Measurements from ENCODE around the gene KIF16B.

The KIF16B gene

DNA sequence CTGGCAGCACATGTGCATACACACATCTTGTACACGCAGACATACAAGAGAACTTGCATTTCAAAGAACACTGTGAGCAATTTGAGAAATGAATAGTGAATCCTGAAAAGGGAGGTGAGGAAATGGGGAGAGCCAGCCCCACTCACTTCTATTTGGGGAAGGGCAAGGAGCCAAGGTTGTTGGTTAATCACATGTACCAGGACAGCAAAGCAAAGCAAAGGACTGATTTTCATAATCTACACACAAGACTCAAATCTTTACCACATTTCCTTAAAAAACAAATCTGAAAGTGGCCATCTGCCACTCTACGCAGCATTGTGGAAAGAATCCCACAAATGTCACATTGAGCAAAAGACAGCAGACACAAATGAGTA, 35.0 kb upstream of the KIF16B start:
- no peaks in the 10 kb centered on the region for H3K9me3 ChIP-seq (ENCODE audit: insufficient read depth, low read length)
- no peak overlapping the region for H3K27ac ChIP-seq (ENCODE audit: low read length)
- H3K27me3 ChIP-seq (ENCODE audit: low read depth, low read length) = no peaks in the 10 kb centered on the region
- no peaks in the 10 kb centered on the region for H4K20me1 ChIP-seq (ENCODE audit: insufficient read depth, low read length)
- H3K79me2 ChIP-seq (ENCODE audit: low read length) = no peaks in the 10 kb centered on the region
- no peaks in the 10 kb centered on the region for H3K36me3 ChIP-seq (replicated peaks; ENCODE audit: low read depth, low read length)
- no peak overlapping the region for H2AFZ ChIP-seq (ENCODE audit: low read depth, low read length)
- no peak overlapping the region for H3K9ac ChIP-seq (ENCODE audit: low read length)
- H3K4me3 ChIP-seq (ENCODE audit: low read length) = no peak overlapping the region
- TF ChIP-seq, protein P1, sequence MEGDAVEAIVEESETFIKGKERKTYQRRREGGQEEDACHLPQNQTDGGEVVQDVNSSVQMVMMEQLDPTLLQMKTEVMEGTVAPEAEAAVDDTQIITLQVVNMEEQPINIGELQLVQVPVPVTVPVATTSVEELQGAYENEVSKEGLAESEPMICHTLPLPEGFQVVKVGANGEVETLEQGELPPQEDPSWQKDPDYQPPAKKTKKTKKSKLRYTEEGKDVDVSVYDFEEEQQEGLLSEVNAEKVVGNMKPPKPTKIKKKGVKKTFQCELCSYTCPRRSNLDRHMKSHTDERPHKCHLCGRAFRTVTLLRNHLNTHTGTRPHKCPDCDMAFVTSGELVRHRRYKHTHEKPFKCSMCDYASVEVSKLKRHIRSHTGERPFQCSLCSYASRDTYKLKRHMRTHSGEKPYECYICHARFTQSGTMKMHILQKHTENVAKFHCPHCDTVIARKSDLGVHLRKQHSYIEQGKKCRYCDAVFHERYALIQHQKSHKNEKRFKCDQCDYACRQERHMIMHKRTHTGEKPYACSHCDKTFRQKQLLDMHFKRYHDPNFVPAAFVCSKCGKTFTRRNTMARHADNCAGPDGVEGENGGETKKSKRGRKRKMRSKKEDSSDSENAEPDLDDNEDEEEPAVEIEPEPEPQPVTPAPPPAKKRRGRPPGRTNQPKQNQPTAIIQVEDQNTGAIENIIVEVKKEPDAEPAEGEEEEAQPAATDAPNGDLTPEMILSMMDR (IDR thresholded peaks at IDR 0.05; ENCODE audit: low read depth, low read length) = no peak
- no peak for TF ChIP-seq EZH2phosphoT487 (IDR thresholded peaks at IDR 0.05; ENCODE audit: low read depth)
- H3K4me2 ChIP-seq (ENCODE audit: low read length) = no peak overlapping the region
- peaks cover 9% of the 10 kb centered on the region for H3K4me1 ChIP-seq (ENCODE audit: low read length)

DNA sequence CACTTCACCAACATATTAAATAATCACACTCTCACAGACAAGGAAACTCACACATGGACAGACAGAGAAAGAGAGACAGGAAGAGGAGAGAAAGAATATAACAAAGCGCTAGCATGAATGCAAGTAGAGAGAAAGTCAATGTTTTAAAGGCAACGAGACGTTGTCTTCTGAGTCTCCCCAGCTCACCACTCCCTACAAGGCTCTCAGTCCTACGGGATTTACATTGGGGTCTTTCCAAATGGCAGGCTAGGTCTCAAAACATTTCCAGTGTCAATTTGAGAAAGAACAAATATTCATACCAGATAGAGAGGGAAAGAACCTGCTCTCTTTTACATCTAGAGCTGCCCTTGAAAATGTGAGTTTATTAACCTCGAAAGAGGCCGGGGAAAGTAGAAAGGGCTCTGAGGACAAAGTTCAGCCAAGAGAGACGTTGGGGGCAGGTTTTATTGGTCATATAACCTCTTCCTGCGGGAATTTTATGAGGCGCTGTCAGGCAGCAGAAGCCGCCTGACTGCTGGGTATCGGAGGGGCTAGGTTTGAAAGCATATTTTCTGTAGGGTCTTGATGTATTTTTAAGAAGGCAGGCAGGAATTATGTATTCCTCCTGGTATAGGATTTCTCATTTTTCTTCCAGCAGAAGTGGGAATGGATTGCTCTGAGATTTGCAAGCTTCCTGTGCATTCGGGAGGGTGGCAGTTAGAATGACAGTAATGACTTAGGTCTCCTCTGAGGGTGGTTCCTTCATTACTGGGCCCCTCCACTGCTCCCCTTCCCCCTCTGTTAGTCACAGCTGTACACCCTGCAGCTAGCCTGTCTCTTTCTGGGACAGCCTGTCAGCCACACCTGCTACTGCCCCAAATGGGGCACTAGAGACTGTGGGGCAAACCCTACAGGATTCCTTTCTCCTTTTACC, 34.4 kb upstream of the KIF16B start:
- Histone ChIP-seq H2AFZ (ENCODE audit: low read depth, low read length) (no peak overlapping the region), H3K27me3 (ENCODE audit: low read depth, low read length) (0 out of 2 replicates have a peak, but pooled peaks cover 3% of the 10 kb centered on the region), H3K79me2 (ENCODE audit: low read length) (no peaks in the 10 kb centered on the region), H3K27ac (ENCODE audit: low read length) (no peak overlapping the region), H3K4me1 (ENCODE audit: low read length) (peaks cover 9% of the 10 kb centered on the region), H3K36me3 (replicated peaks; ENCODE audit: low read depth, low read length) (no peaks in the 10 kb centered on the region), H3K4me2 (ENCODE audit: low read length) (no peak overlapping the region), H3K4me3 (ENCODE audit: low read length) (no peak overlapping the region), H3K9ac (ENCODE audit: low read length) (no peak overlapping the region), H4K20me1 (ENCODE audit: insufficient read depth, low read length) (no peaks in the 10 kb centered on the region), H3K9me3 (ENCODE audit: insufficient read depth, low read length) (no peaks in the 10 kb centered on the region)
- TF ChIP-seq, protein P1 (IDR thresholded peaks at IDR 0.05; ENCODE audit: low read depth, low read length) = no peak
- no peak for TF ChIP-seq EZH2phosphoT487 (IDR thresholded peaks at IDR 0.05; ENCODE audit: low read depth)

DNA sequence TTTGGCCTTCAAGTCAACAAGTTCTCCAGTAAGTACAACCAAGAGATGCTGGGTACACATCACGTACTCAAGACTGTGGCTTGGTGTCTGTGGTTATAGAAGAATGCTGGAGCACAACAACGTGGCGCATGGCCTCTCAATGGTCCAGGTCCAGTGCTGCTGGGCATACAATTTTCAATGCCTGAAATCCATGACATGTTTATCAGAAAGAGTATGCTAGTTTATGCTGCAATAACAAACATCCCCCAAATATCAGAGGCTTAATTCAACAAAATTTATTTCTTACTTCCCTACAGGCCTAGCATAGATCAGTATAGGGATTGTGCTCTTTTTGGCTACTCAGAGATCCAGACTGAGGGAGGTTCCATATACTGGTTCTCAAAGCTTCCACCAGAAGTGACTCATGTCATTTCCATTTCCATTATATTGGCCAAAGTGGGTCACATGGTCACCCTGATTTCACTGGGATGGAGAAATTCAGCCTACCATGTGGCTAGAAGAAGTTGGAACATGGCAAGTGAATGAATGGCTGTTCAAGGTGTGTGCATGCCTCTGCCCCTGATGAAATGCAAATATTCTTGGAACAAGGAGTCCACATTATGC, 33.3 kb upstream of the KIF16B start:
- Histone ChIP-seq H3K9me3 (ENCODE audit: insufficient read depth, low read length) (no peaks in the 10 kb centered on the region), H3K27ac (ENCODE audit: low read length) (no peak overlapping the region), H3K4me3 (ENCODE audit: low read length) (no peak overlapping the region), H3K4me2 (ENCODE audit: low read length) (no peak overlapping the region), H3K27me3 (ENCODE audit: low read depth, low read length) (0 out of 2 replicates have a peak, but pooled peaks cover 8% of the 10 kb centered on the region), H2AFZ (ENCODE audit: low read depth, low read length) (no peak overlapping the region), H4K20me1 (ENCODE audit: insufficient read depth, low read length) (no peaks in the 10 kb centered on the region), H3K4me1 (ENCODE audit: low read length) (peaks cover 9% of the 10 kb centered on the region), H3K36me3 (replicated peaks; ENCODE audit: low read depth, low read length) (no peaks in the 10 kb centered on the region), H3K79me2 (ENCODE audit: low read length) (no peaks in the 10 kb centered on the region), H3K9ac (ENCODE audit: low read length) (no peak overlapping the region)
- TF ChIP-seq, protein P1 (IDR thresholded peaks at IDR 0.05; ENCODE audit: low read depth, low read length) = no peak
- TF ChIP-seq EZH2phosphoT487 (IDR thresholded peaks at IDR 0.05; ENCODE audit: low read depth) = no peak

DNA sequence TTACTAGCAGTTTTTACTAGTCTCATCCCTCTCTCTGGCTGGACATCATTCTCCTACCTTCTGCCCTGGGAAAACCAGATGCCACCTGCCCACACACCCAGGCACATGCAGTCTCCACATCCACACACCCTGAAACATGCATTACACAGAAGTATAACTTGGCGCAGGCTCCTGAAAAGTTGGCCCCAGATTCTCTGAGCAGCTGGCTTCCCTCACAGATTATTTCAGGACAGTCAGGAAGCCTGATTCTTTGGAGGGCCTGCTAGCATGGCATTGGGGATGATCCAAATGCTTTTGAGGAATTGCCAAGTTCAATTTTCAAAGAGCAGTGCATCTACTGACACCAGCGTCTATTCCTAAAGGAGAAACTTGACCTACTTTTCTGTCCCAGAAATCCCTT, 27.8 kb upstream of the KIF16B start:
- Histone ChIP-seq H3K4me1 (ENCODE audit: low read length) (no peaks in the 10 kb centered on the region), H4K20me1 (ENCODE audit: insufficient read depth, low read length) (no peaks in the 10 kb centered on the region), H3K4me2 (ENCODE audit: low read length) (no peak overlapping the region)

More for the DNA sequence above, 27.8 kb upstream of the KIF16B start:
- TF ChIP-seq EZH2phosphoT487 (IDR thresholded peaks at IDR 0.05; ENCODE audit: low read depth) = no peak
- TF ChIP-seq, protein P1 (IDR thresholded peaks at IDR 0.05; ENCODE audit: low read depth, low read length) = no peak
- Histone ChIP-seq H3K27me3 (ENCODE audit: low read depth, low read length) (peaks cover 20% of the 10 kb centered on the region), H3K27ac (ENCODE audit: low read length) (no peak overlapping the region), H3K36me3 (replicated peaks; ENCODE audit: low read depth, low read length) (no peaks in the 10 kb centered on the region), H3K9me3 (ENCODE audit: insufficient read depth, low read length) (no peaks in the 10 kb centered on the region), H2AFZ (ENCODE audit: low read depth, low read length) (no peak overlapping the region), H3K4me3 (ENCODE audit: low read length) (no peak overlapping the region), H3K79me2 (ENCODE audit: low read length) (no peaks in the 10 kb centered on the region), H3K9ac (ENCODE audit: low read length) (no peak overlapping the region)
